GM12878 (cell line): ENCODE results near the gene DYNC1I1. TPM values are rescaled to one million over a fixed set of nuclear protein-coding genes. Genes with fewer than 3 reads are reported as not detected.

ENCODE experiments used
- BRCA1 ChIP-seq: IDR thresholded peaks from 2 replicates; pipeline ENCODE4 v1.6.1; 2011; ENCODE audit warnings: low read depth, low read length, improper control_type of control experiment
- MXI1 ChIP-seq: fragments of 150-350 bp; IDR thresholded peaks from 2 replicates; pipeline ENCODE4 v1.6.1; 2011; ENCODE audit warnings: low read depth, mild to moderate bottlenecking, inconsistent platforms, low read length, improper control_type of control experiment
- RAD51 ChIP-seq: fragments of 450-650 bp; IDR thresholded peaks from 2 replicates; pipeline ENCODE4 v1.6.1; 2016; ENCODE audit warnings: moderate library complexity, mild to moderate bottlenecking, inconsistent platforms
- RBBP5 ChIP-seq: fragments of 200-600 bp; sonication (generic); conservative IDR thresholded peaks from 2 replicates; pipeline ENCODE4 v1.6.1; 2016
- SMAD5 ChIP-seq: IDR thresholded peaks from 2 replicates; pipeline ENCODE4 v1.6.1; 2016; ENCODE audit warnings: antibody characterized with exemption, low read depth
- polyA plus RNA-seq, 11 experiments: library from polyadenylated mRNA; depleted of rRNA in 4 of 11; unstranded in 6 of 11; stranded (reverse) in 5 of 11; fragments of >200 nt; fragmentation: Nextera tagmentation in 4 of 11; fragmentation: Illumina TruSeq in 1 of 11; extraction: Ambion mirVana in 4 of 11; extraction: Trizol in 1 of 11; gene quantifications; 1 replicate in 1 of 11; 2 replicates in 10 of 11; pipeline versions ENCODE4 v1.2.1 to v1.2.3, GENCODE V29; 2011 to 2016; ENCODE audit warnings: inconsistent platforms in 2 of 11, missing spikeins in 2 of 11, low read depth in 1 of 11
- total RNA-seq, 4 experiments: library from RNA; depleted of rRNA in 3 of 4; stranded (reverse); fragments of >200 nt in 3 of 4; fragmentation: Illumina TruSeq in 1 of 4; extraction: Trizol in 1 of 4; gene quantifications; 2 replicates each; pipeline versions ENCODE4 v1.2.1 to v1.2.3, GENCODE V29; 2013 to 2021
- TF ChIP-seq, protein P1 (sequence below): IDR thresholded peaks from 2 replicates; pipeline ENCODE4 v1.6.1; 2012; ENCODE audit warnings: low read length, inconsistent platforms
- TF ChIP-seq, protein P2 (sequence below): IDR thresholded peaks from 2 replicates; pipeline ENCODE4 v1.6.1; 2012; ENCODE audit warnings: mild to moderate bottlenecking, low read depth, low read length
- TF ChIP-seq, protein P3 (sequence below): fragments of 450-650 bp; formaldehyde crosslinking; IDR thresholded peaks from 2 replicates; pipeline ENCODE4 v1.4.0; 2022; ENCODE audit warnings: mild to moderate bottlenecking, moderate library complexity
- TF ChIP-seq, protein P4 (sequence below): fragments of 450-650 bp; IDR thresholded peaks from 2 replicates; pipeline ENCODE4 v1.6.1; 2016; ENCODE audit warnings: mild to moderate bottlenecking, moderate library complexity, borderline replicate concordance

Gene DYNC1I1
- total and polyA plus RNA-seq, 10 of the 15 experiments (the other 5 are each of a cell fraction or from before 2014, with no cell fraction given), result 0.05 to 0.91 (median 0.14) TPM; not detected in 3

DNA sequence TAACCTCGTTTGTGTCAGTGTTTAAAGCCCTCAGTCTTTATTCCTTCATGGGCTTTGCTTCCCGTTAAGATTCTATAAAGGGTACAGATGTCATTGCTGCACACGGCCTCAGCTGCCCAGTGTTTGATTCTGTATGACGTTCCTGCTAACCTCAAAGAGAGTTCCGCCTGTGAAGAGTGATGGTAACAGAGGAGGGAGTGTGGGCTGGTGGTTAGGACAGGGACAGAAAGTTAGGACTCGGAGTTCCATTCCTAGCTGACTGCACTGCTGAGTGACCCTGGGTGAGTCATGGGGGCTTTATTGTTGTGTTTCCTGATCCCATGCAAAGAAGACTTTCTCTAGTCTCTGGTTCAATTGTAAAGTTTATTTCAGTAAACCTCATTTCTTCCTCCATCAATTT lies 227.1 kb downstream of the DYNC1I1 start (continued):
- TF ChIP-seq, protein P1, sequence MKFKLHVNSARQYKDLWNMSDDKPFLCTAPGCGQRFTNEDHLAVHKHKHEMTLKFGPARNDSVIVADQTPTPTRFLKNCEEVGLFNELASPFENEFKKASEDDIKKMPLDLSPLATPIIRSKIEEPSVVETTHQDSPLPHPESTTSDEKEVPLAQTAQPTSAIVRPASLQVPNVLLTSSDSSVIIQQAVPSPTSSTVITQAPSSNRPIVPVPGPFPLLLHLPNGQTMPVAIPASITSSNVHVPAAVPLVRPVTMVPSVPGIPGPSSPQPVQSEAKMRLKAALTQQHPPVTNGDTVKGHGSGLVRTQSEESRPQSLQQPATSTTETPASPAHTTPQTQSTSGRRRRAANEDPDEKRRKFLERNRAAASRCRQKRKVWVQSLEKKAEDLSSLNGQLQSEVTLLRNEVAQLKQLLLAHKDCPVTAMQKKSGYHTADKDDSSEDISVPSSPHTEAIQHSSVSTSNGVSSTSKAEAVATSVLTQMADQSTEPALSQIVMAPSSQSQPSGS, result no peak
- TF ChIP-seq RAD51 (no peak), SMAD5 (no peak), RBBP5 (no peak), MXI1 (no peak), BRCA1 (no peak)
- TF ChIP-seq, protein P2, sequence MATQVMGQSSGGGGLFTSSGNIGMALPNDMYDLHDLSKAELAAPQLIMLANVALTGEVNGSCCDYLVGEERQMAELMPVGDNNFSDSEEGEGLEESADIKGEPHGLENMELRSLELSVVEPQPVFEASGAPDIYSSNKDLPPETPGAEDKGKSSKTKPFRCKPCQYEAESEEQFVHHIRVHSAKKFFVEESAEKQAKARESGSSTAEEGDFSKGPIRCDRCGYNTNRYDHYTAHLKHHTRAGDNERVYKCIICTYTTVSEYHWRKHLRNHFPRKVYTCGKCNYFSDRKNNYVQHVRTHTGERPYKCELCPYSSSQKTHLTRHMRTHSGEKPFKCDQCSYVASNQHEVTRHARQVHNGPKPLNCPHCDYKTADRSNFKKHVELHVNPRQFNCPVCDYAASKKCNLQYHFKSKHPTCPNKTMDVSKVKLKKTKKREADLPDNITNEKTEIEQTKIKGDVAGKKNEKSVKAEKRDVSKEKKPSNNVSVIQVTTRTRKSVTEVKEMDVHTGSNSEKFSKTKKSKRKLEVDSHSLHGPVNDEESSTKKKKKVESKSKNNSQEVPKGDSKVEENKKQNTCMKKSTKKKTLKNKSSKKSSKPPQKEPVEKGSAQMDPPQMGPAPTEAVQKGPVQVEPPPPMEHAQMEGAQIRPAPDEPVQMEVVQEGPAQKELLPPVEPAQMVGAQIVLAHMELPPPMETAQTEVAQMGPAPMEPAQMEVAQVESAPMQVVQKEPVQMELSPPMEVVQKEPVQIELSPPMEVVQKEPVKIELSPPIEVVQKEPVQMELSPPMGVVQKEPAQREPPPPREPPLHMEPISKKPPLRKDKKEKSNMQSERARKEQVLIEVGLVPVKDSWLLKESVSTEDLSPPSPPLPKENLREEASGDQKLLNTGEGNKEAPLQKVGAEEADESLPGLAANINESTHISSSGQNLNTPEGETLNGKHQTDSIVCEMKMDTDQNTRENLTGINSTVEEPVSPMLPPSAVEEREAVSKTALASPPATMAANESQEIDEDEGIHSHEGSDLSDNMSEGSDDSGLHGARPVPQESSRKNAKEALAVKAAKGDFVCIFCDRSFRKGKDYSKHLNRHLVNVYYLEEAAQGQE, result no peak
- TF ChIP-seq, protein P3, sequence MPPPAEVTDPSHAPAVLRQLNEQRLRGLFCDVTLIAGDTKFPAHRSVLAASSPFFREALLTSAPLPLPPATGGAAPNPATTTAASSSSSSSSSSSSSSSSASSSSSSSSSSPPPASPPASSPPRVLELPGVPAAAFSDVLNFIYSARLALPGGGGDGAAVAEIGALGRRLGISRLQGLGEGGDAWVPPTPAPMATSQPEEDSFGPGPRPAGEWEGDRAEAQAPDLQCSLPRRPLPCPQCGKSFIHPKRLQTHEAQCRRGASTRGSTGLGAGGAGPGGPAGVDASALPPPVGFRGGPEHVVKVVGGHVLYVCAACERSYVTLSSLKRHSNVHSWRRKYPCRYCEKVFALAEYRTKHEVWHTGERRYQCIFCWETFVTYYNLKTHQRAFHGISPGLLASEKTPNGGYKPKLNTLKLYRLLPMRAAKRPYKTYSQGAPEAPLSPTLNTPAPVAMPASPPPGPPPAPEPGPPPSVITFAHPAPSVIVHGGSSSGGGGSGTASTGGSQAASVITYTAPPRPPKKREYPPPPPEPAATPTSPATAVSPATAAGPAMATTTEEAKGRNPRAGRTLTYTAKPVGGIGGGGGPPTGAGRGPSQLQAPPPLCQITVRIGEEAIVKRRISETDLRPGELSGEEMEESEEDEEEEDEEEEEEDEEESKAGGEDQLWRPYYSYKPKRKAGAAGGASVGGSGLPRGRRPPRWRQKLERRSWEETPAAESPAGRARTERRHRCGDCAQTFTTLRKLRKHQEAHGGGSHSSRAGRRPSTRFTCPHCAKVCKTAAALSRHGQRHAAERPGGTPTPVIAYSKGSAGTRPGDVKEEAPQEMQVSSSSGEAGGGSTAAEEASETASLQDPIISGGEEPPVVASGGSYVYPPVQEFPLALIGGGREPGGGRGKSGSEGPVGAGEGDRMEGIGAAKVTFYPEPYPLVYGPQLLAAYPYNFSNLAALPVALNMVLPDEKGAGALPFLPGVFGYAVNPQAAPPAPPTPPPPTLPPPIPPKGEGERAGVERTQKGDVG, result no peak
- TF ChIP-seq, protein P4, sequence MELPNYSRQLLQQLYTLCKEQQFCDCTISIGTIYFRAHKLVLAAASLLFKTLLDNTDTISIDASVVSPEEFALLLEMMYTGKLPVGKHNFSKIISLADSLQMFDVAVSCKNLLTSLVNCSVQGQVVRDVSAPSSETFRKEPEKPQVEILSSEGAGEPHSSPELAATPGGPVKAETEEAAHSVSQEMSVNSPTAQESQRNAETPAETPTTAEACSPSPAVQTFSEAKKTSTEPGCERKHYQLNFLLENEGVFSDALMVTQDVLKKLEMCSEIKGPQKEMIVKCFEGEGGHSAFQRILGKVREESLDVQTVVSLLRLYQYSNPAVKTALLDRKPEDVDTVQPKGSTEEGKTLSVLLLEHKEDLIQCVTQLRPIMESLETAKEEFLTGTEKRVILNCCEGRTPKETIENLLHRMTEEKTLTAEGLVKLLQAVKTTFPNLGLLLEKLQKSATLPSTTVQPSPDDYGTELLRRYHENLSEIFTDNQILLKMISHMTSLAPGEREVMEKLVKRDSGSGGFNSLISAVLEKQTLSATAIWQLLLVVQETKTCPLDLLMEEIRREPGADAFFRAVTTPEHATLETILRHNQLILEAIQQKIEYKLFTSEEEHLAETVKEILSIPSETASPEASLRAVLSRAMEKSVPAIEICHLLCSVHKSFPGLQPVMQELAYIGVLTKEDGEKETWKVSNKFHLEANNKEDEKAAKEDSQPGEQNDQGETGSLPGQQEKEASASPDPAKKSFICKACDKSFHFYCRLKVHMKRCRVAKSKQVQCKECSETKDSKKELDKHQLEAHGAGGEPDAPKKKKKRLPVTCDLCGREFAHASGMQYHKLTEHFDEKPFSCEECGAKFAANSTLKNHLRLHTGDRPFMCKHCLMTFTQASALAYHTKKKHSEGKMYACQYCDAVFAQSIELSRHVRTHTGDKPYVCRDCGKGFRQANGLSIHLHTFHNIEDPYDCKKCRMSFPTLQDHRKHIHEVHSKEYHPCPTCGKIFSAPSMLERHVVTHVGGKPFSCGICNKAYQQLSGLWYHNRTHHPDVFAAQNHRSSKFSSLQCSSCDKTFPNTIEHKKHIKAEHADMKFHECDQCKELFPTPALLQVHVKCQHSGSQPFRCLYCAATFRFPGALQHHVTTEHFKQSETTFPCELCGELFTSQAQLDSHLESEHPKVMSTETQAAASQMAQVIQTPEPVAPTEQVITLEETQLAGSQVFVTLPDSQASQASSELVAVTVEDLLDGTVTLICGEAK, result no peak
